Measurements from ENCODE around the gene POLR2E.

The POLR2E gene

GRCh38 chr19:1093811-1094553, 1.2 kb downstream of the POLR2E start:
- DNase-seq (ENCODE audit: low read depth) = no peak

GRCh38 chr19:1093330-1093729, 1.8 kb downstream of the POLR2E start:
- no peak for DNase-seq (ENCODE audit: low read depth)

DNA sequence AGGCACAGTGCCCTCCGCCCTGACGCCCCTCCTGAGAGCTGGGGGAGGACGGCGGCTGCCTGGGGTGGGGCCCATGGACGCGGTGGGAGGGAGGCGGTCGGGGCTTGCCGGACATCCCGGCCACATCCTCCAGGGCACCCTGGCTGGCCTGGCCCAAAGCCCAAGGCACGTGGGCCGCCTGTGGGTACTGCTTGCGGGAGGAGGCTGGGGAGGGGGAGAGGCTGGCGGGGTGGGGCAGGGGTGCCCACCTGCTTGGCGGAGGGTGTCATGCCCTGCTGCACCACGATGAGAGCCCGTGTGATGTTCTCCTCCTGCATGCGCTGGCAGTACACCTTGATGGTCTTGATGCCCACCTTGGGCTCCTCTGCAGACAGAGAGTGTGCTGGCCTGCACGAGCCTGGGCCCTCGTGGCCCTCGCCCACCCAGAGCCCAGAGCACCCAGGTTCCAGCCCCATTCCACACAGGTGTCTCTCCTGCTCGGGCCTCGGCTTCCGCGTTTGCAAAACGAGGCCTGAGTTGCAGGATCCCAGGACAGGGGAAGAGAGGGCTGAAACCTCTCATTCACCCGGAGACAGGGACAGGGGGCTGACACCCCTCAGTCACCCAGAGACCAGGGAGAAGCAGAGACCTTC, 3.5 kb downstream of the POLR2E start:
- DNase-seq (ENCODE audit: low read depth) = no peak

DNA sequence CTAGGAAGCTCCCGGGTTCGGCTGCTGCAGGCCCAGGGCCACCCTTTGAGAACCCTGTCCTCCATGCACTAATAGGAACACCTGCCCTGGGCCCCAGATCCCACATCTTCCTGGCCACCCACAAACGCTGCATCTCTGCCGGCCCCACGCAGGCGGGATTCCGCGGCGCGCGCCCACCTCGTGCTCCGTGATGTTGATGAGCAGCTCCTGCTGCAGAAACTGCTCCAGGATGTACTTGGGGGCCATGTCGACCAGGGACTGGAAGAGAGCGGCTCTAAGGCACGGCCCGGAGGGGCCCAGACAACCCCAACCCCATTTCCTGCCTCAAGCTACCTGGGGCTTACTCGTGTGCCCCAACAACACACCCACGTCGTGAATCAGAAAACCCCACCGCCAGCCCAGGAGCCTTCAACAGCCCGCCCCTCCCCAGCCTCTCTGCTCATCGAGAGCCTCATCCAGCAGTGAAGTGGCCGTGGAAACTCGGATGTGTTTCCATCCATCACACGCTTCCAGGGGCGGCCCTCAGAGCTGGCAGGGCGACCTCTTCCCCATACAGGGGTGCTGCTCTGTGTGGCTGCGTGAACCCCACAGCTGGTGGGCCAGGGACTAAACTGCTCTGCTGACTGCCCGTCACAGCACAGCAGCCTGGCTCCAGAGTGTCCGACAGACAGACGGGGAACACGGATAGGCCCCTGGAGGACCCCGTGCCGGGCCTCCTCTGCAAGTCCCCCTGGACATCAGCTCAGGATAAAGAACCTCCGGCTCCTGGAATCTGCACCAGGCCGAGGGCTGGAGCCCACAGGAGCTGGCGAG, 4.2 kb downstream of the POLR2E start:
- no peak for DNase-seq (ENCODE audit: low read depth)

GRCh38 chr19:1089891-1090290, 5.3 kb downstream of the POLR2E start:
- no peak for DNase-seq (ENCODE audit: low read depth)

GRCh38 chr19:1089126-1089771, 5.9 kb downstream of the POLR2E start:
- no peak for DNase-seq (ENCODE audit: low read depth)

- DNase-seq (ENCODE audit: low read depth) = no peak
Measured at GRCh38 chr19:1088416-1089010, 6.7 kb downstream of the POLR2E start.

DNA sequence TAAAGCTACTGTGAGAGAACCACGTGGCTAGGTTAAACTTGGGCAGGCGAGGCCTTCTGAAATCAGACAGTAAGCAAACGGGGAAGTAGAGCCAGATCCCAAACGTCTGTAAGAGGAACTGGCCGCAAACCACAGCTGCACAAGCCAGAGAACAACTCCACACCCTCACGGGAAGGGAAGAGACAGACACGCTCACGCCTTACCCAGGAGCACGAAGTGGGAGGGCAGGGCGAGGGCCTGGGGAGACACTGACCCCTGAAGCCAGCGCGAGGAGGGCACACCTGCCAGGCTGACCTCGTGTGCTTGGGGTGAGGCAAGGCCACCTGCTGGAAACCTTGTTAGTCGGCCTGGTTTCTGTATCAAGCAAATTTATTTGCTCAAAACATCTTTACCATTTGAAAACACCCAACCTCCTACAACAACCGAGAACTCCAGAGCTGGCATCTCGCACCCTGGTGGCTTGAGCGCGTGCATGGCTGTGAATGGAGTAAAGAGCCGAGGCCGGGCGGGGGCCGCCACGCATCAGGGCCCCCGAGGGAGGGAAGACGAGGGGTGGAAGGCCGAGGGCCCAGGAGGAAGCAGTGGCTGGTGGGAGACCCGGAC, 7.3 kb downstream of the POLR2E start:
- DNase-seq (ENCODE audit: low read depth) = no peak

DNA sequence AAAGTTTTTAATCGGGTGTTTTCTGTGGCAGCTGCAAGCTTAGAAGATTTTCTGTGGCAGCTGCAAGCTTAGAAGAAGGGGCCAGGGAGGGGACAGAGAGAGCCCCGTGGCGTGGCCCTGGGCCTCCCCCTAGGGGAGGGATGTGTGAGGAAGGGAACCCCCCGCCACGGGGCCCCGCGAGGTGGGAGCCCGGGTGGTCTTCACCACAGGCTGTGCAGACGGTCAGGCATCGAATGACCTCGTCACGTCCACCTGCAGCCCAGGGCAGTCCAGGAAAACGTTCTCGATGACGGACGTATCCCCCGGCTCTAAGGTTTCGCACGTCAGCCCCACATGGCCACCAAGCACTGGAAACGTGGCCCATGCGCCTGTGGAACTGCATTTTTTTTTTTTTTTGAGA, 8.6 kb downstream of the POLR2E start:
- DNase-seq (ENCODE audit: low read depth) = no peak

GRCh38 chr19:1085676-1086442, 9.3 kb downstream of the POLR2E start:
- no peak for DNase-seq (ENCODE audit: low read depth)

DNA sequence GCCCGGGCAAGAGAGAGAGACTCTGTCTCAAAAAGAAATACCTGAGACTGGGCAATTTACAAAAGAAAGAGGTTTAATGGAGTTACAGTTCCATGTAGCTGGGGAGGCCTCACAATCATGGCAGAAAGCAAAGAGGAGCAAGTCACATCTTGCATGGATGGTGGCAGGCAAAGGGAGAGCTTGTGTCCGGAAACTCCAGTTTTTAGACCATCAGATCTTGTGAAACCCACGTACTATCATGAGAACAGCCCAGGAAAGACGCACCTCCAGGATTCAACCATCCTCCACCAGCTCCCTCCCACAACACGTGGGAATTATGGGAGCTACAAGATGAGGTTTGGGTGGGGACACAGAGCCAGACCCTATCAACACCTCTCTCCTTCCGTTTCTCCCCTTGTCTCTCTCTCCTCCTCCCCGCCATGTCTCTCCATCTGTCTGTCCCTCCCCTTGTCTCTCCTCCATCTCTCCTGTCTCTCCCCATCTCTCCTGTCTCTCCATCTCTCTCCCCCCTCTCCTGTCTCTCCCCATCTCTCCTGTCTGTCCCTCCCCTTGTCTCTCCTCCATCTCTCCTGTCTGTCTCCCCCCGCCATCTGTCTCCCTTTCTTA, 10.0 kb downstream of the POLR2E start:
- DNase-seq (ENCODE audit: low read depth) = no peak

- DNase-seq (ENCODE audit: low read depth) = no peak
Measured at GRCh38 chr19:1084024-1084868, 10.9 kb downstream of the POLR2E start.

- no peak for DNase-seq (ENCODE audit: low read depth)
Measured at GRCh38 chr19:1082928-1083816, 12.0 kb downstream of the POLR2E start.

GRCh38 chr19:1082165-1082927, 12.8 kb downstream of the POLR2E start:
- no peak for DNase-seq (ENCODE audit: low read depth)

DNA sequence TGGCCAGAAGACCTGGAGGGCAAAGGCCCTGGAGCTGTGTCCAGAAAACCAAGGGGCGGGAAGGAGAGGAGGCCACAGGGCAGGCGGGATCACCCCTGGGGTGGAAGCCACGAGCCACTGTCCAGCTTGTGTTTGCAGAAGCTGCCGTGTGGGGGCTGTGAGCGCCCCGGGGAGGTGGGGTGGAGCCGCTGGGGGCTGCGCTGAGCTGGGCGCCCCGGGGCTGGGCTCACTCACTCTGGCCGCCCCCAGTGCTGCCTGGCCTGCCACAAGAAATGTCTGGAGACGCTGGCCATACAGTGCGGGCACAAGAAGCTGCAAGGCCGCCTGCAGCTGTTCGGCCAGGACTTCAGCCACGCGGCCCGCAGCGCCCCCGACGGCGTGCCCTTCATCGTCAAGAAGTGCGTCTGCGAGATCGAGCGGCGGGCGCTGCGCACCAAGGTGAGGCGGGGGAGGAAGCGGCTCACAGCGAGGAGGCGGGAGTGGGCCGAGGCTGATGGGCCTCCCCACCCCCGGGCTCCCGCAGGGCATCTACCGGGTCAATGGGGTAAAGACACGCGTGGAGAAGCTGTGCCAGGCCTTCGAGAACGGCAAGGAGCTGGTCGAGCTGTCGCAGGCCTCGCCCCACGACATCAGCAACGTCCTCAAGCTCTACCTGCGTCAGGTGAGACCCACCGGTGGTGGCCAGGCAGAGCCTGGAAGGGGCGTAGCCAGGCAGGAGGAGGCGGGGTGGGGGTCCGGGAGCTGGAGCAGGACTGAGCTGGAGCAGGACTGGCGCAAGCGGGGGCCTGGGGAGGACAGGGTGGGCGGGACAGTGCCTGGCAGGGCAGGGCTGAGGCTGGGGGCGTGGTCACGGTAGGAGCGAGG, 13.6 kb downstream of the POLR2E start:
- no peak for DNase-seq (ENCODE audit: low read depth)

GRCh38 chr19:1080360-1081161, 14.6 kb downstream of the POLR2E start:
- DNase-seq (ENCODE audit: low read depth) = no peak

Data from non-pigmented ciliary epithelial cell (primary cell).